G401.6 (cell line): Measurements from ENCODE around the gene SUCNR1.
A peak's percentile ranks its signal among the peaks of the same experiment; 100 is the strongest.
"Not testable (repeated sequence)": the region's sequence is repeated elsewhere in the genome, so short reads cannot be mapped to it uniquely, and the experiment has no call there.

ENCODE experiments used
- FAIRE-seq: peaks from 2 replicates; lab custom pipeline; 2012; peaks lifted over from hg19 to GRCh38; lab: Jason Lieb, UNC

The SUCNR1 gene, protein sequence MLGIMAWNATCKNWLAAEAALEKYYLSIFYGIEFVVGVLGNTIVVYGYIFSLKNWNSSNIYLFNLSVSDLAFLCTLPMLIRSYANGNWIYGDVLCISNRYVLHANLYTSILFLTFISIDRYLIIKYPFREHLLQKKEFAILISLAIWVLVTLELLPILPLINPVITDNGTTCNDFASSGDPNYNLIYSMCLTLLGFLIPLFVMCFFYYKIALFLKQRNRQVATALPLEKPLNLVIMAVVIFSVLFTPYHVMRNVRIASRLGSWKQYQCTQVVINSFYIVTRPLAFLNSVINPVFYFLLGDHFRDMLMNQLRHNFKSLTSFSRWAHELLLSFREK

DNA sequence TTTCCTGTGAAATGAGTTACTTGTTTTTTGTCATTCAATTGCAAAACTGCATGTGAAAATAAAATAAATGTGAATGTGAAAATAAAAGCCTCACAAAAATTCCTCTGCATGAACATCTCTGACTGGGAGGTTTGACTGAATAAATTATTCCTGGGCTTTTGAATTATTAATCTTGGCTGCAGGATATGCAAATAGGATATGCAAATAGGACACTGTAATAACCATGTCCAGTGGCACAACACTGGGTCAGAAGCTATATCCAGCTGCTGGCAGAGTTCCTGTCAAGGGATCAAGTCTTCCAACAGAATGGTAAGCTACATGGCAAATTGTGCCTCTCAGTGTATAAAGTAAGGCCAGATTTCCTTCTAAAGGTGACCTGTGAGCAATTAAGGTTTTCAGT is at the start of gene SUCNR1:
Gene SUCNR1, plus strand, starts transcription at position 246 of the 400 bp plus-strand sequence. CDS start 6,250 bp downstream, outside the sequence.
- no peak for FAIRE-seq

DNA sequence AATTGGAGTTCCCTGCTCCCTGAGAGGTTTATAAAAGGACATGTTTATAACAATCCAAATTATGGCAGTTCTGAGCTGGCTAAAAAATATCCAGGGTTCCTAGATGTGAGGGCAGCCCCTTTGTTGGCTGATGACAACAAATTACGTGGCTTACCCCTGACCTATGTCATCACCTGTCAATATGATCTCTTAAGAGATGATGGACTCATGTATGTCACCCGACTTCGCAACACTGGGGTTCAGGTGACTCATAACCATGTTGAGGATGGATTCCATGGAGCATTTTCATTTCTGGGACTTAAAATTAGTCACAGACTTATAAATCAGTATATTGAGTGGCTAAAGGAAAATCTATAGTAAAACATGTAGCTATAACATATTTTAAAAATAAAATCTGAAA is 45.6 kb upstream of the SUCNR1 start:
- FAIRE-seq: no peak

DNA sequence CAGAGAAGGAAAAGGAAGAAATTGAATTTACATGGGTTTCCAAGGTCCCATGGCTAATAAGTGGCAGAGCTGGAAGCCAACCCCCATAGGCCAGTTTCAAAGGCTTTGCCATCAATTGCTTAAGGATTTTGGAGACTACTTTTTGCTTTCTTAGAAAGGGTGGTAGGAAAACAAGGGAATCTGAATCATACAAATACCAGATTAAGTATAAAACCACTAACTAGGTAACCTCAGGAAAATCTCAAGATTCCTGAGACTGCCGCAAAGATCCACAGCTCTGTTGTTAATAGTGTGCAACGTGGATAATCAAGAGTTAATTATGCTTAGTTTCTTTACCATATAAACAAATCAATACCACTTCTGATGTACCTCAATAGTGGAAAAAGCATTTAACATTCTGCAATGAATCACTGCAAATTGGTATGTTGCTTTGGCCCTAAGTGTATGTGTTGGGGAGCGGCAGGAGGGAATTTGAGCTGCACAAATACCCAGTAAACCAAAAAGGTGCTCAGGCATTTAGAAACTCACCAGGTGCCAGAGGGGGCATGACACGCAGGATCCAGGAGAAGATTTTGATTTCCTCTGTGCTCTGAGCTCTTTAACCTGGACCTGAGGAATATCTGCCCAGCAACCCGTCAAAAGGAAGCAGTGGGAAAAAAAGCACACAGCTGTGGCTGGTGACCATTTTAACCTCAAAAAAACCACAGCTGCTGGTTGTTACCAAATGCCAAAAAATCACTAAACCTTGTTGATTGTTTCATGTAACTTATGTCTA is 37.5 kb upstream of the SUCNR1 start:
- no peak for FAIRE-seq

DNA sequence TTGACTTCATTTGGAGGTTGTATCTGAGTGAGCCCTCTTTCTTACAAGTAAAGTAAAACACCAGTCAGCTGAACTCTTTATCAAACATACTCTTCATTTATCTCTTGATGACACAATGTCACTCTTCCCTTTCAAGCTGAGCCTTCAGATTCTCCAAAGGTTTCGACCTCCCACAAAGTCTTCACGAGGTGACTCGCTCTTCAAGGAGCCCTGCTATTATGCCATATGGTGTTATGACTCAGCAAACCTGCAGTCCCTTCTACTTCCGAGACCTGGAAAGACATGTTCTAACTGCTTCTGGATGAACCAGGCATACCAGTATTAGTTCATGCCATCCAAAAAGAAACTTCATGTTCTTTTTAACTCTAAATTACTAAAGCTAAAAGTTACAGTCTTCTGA is 36.4 kb upstream of the SUCNR1 start:
- no peak for FAIRE-seq

DNA sequence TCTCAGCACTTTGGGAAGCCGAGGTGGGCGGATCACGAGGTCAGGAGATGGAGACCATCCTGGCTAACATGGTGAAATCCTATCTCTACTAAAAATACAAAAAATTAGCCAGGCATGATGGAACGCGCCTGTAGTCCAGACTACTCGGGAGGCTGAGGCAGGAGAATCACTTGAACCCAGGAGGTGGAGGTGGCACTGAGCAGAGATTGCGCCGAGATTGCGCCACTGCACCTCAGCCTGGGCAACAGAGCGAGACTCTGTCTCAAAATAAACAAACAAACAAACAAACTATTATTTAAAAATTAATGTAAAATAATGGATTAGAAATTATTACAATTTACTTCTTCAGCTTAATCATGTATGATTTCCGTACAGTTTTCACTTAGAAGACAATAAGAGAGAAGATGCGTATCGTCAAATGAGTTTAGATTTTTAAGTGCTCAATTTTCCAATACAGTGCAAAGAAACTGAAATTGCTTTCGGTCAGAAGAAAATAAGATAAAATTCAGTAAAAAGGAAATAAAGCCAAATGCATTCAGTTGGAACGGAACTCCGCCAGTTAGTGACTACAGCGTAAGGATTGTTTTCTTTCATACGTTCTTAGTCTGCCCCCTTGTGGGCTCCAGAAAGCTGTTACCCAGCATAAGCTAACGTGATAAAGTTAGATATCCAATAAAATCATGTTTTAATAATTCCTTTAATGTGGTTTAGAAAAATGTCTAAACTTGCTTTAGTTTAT is 34.7 kb upstream of the SUCNR1 start:
- peak; percentile 94 for FAIRE-seq

DNA sequence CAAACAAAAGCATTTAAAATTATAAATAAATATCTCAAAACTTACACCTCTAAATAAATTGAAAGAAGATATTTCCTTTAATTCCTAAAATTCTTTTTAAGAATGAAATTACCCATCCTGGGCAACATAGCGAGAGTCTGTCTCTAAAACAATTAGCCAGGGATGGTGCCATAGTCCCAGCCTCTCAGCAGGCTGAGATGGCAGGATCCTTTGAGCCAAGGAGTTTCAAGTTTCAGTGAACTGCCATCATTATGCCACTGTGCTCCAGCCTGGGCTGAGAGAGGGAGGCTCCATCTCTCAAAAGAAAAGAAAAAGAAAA is 34.2 kb upstream of the SUCNR1 start:
- no peak for FAIRE-seq

DNA sequence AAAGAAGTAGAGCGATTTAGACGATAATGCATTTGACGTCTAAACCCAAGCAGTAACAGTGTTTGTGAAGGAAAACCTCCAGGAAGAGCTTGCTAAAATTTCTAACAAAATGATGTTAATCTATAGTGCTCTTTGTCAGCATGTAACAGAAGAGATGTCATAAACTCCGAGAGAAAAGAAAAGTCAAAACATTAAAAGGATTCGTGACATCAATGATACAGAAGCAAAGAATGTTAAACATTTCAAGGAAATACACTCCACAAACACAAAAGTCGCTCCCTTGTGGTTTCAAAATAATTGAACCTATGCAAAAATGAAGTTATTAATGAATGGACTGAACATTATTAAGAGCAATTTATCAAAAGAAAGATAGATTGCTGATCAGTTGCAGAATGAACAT is 31.6 kb upstream of the SUCNR1 start:
- no peak for FAIRE-seq

DNA sequence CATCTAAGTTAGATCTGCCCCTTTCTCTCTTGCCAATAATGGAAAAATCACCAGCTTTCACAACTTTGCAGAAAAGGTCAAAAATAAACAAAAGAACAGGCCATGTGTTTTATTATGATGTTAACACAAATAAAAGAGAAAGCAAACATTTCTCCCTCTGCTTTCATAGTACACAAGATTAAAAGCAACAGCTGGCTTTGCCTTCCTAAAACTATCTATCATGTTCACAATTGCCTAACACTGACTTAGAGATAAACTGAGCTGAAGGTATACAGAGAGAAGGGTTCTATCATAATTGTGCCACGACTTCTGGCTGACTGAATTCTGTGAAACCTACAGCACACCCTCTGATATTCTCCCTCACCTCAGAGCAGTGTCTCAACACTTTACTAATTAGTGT is 30.2 kb upstream of the SUCNR1 start:
- FAIRE-seq: no peak

DNA sequence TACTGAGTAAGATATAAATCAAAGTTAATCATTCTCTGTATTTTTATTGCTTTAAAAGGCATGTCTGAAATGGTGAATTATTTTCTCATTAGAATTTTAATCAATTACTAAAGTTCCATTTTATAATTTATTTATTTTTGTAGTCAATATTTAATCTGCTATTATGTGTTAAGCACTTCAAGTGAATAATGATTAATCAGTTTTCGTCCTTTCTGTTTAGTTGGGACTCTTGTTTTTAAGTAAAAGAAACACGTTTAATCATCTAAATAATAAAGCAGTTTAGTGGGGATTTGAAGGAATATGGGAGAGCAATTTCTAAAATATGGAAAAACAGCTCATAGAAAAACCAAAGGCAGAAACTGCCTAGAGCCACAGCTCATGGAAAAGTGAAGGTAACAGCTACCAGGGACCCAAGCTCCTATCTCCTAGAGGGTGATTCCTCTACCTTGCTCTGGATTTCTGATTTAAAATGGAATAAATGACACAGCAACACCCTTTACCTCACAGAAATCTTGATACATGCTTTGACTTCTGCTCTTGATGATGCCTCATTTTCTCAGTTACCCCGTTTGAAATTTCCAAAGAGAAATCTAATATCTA is 28.0 kb upstream of the SUCNR1 start:
- no peak for FAIRE-seq

DNA sequence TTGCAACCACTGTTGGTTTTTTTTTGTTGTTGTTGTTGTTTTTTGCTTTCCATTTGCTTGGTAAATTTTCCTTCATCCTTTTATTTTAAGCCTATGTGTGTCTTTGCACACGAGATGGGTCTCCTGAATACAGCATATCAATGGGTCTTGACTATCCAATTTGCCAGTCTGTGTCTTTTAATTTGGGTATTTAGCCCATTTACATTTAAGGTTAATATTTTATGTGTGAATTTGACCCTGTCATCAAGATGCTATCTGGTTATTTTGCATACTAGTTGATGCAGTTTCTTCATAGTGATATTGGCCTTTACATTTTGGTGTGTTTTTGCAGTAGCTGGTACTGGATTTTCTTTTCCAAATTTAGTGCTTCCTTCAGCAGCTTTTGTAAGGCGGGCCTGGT is 23.4 kb upstream of the SUCNR1 start:
- FAIRE-seq: not testable (repeated sequence)

DNA sequence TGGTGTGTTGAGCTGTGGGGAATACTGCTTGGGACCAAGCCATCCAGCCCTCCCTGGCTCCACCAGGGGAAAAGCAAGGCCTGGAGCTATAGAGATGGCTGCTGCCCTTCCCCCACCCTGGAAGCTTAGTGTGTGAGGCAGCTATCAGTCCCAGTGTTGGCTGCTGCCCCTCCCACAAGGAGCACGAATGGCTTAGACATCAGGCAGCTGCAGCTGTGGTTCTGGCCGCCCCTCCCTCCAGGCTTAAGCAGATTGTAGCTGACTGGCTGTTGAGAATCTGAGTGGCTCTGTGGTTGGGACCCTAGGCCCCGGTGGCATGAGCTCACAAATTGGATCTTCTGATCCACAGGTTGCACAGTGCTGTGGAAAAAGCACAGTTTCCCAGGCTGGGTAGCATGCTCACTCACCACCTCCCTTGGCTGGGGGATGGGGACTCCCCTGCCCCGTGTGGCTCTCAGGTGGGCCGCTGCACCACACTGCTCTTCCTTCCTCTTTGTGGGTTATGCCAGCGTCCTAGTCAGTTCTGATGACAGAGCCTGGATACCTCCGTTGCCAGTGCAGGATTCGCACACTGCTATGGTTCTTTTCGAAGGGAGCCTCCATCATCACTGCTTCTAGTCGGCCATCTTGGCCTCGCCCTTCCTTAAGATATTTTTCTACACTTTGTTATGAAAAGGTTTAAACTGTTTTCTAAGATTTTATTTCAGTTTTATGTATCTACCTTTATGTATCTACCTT is 21.2 kb upstream of the SUCNR1 start:
- no peak for FAIRE-seq

DNA sequence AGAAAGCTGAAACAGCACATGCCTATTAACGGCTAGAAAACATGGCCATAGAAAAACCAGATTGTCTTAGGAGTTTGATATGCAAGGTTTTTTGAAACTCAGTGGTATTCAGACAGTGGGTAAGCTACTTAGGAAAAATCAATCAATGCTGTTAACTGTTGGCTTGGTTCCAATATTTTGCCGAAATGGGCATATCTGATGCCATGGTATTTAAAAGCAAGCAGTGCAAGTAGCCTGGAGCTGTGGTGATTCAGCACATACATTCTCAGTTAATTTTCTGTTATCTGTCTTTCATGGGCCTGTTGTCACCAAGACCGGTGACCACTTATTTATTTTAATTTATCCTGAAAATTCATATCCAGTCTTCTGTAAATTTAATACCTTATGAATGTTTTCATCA is 17.3 kb upstream of the SUCNR1 start:
- FAIRE-seq: no peak

DNA sequence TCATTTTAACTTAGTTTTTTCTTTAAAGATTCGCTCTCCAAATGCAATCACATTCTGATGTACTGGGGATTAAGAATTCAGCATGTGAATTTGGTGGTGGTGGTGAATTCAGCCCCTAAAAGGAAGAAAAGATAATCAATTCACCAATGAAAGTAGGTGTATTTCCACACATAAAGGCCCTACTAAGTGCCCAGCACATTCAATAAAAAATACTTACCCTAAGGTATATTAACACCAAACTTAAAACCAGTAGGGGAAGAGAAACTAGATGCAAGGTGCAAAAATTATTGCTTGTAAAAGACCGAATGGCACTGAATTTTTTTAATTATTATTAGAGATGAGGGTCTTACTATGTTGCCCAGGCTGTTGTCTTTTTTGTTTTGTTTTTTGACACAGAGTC is 16.8 kb upstream of the SUCNR1 start:
- no peak for FAIRE-seq

DNA sequence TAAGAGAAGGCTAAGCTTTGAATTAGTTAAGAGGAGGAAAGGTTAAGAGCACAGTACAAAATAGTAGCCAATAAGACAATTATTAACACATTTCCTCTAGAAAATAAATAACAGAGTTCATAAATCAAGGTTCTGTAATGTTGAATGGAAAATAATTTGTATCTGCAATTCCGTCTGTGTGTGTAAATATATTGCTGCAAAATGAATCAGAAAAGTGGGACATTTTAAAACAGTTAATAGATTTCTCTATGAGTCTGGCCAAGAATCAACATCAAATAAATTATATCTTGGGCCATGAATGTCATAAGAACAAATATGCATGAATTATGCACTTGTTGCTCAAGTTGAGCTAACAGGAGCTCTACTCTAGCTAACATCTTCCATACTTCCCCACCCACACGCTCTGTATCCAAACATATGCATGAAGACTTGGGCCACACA is 14.2 kb upstream of the SUCNR1 start:
- no peak for FAIRE-seq

DNA sequence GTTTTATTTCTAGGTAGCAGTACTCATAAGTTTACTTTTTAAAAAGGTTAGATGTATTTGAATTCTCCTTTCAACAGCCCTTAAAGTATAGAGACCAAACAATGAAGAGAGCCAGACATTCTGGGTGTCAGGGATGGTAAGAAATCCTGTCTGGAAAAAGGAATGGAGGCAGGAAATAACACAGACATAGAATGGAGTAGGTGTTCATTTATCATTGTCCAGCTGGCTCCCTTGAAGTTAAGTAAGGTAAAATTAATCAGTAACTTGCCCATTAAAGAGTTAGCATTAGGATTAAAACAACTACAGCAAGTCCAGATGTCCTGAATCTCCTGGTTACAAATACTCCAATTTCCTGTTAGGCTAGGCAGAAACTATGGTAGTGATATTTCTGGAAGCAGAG is 13.5 kb upstream of the SUCNR1 start:
- no peak for FAIRE-seq

DNA sequence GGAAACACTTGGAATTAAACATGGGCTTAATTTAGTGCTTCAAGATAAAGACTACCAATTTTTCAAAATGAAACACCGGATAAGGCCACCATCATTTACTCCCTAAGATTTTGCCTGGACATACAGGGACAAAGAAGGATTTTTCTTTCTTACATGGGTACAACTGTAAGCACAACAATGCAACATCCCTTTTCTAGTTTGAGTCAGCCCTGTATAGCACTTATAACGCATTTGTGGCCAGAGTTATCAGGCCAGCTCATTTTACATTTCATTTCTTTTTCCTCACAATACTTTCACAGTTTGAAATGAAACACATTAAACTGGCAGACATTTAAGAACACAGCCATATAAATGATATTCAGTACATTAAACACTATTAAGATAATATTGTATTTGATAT is 9.8 kb upstream of the SUCNR1 start:
- FAIRE-seq: no peak

DNA sequence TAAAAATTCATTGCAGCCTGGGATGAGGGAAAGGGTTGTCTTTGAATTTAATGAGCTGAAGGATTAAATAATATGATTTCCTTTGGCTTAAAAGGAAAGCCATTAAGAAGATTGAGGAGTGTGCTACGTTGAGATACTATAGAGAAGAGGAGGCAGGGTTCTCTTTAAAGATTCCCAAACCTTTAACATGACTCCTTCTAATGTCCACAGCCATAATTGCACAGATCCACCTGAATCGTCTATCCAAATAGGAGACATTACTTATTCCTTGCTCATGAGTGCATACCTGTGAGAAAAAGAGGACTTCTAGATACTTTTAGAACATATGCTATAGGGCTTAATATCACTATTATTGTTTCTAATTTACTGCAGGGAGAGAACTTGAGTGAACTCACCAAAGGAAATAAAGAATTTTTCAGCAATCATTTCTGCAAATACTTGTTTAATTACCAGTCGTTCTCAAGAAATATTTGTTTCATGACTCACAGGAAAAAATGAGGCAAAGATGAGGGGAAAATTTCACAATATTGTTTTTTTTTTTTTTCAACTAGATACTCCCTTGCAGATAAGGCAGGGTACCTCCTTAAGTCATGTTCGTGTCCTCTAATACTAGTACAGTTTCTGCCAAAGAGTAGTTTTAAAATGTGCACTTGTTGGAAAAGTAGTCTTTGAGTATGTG is 8.9 kb upstream of the SUCNR1 start:
- FAIRE-seq: no peak

DNA sequence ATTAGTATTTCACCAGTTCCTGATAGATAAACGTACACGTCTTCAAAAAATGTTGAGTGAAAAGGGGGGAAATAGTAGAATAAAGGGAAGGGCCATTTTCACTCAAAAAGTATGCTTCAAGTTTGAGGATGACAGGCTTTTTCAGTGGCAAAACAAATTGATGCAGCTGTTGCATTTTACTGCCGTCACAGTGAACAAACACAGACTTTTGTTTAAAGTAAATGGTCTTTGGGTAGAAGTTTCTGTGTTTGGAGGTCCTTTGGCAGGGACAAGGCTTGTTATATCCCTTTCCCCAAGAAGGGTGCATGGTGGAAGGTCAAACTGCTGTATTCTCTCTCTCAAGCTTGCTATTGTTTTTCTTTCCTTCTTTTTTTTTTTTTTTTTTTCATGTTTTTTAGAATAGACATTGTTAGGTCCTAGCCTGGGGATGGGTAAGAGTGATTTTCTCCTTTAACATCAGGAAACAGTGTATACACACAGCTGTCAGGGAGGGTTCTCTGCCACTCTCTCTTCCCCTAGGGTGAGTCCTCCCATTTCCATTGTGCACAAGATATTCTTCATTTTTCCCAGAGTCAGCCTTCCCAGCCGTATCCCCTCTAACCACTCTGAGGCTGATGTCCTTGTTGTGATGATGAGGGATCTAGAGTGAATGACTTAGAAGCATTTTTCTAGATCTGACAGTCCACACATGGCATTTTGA is 6.6 kb upstream of the SUCNR1 start:
- FAIRE-seq: no peak

DNA sequence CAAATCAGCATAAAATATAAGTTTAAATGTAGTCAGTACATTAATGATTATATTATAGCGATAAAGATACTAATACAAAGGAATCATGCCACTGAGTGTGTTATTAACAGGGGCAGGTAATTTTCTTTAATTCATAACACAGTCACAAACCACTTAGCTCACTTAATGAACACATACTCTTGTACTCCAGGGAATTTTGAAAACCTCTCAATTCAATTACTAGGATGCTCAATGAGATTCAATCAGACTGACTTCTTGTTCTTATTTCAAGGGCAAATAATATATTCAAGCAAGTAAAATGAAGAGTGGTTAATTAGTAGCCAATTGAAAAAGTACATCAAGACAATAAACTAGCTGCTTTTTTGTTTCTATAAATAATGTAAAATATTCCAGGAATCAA is 5.8 kb upstream of the SUCNR1 start:
- no peak for FAIRE-seq

DNA sequence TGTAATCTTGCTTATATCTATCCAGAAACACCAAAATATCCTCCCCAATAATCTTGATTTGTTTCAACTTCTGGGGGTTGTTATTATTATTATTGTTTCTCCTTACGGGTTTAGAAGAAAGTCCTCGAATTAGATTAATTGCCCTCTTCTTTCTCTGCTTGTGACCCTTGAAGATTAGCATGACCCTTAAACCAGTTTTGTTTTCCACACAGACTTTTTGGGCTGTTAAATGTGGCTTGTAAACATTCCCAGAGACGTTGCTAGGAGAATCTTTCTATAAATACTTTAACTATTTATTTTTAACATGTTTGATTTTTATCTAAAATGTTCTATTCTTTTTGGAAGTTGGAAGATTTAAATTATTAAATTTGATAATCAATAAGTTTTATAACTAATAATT is 4.3 kb upstream of the SUCNR1 start:
- no peak for FAIRE-seq
